Colonic mucosa (tissue), 4 donors: ENCODE results near the gene AP3S2. TPM values are rescaled to one million over a fixed set of nuclear protein-coding genes. Genes with fewer than 3 reads are reported as not detected.
A peak's percentile ranks its signal among the peaks of the same experiment; 100 is the strongest.
"Not testable (repeated sequence)": the region's sequence is repeated elsewhere in the genome, so short reads cannot be mapped to it uniquely, and the experiment has no call there.

Experiments used
- DNase-seq: peaks from one replicate; pipeline ENCODE4 v3.0.0-alpha.2; 2020
- H3K27ac ChIP-seq: fragments of 200-600 bp; one replicate; pipeline ENCODE4 v1.8.0; 2021
- H3K27me3 ChIP-seq: fragments of 200-600 bp; one replicate; pipeline ENCODE4 v1.8.0; 2021
- H3K36me3 ChIP-seq: fragments of 200-600 bp; one replicate; pipeline ENCODE4 v1.8.0; 2021
- H3K4me1 ChIP-seq: fragments of 200-600 bp; one replicate; pipeline ENCODE4 v1.8.0; 2021; ENCODE audit warnings: mild to moderate bottlenecking
- H3K4me3 ChIP-seq: fragments of 200-600 bp; one replicate; pipeline ENCODE4 v1.8.0; 2021
- H3K9ac ChIP-seq, 2 donors: one replicate each; pipeline ENCODE4 v1.7.0; 2013; ENCODE audit warnings: control low read depth in 2 of 2, low read depth in 2 of 2, low read length in 2 of 2
- H3K9me3 ChIP-seq: fragments of 200-600 bp; one replicate; pipeline ENCODE4 v1.8.0; 2021
- intact Hi-C: fragments of 100-400 bp; cut with DNase I; formaldehyde crosslinking; loops from one replicate; pipeline ENCODE4 v1.14.1; 2022
- total RNA-seq, 2 donors: library from RNA; stranded (reverse); fragmentation: NEBNext Ultra II Directional in 1 of 2; extraction: Animal tissue kit (Norgen Biotek cat#: 25700) in 1 of 2; gene quantifications; one replicate each; pipeline ENCODE4 v1.2.1, GENCODE V29; 2021
- TF ChIP-seq, protein P1 (sequence below): fragments of 200-600 bp; IDR thresholded peaks from one replicate; pipeline ENCODE4 v1.8.0; 2022; ENCODE audit warnings: antibody characterized with exemption, mild to moderate bottlenecking
- donor health status: healthy.
- donor health status: DM: no; HTN: no; CAD: no.
- donor health status: DM: no; HTN: no; CAD: no.

Gene AP3S2
- total RNA-seq, 2 donors from 2014 or later: 44.5 to 48.6 TPM

DNA sequence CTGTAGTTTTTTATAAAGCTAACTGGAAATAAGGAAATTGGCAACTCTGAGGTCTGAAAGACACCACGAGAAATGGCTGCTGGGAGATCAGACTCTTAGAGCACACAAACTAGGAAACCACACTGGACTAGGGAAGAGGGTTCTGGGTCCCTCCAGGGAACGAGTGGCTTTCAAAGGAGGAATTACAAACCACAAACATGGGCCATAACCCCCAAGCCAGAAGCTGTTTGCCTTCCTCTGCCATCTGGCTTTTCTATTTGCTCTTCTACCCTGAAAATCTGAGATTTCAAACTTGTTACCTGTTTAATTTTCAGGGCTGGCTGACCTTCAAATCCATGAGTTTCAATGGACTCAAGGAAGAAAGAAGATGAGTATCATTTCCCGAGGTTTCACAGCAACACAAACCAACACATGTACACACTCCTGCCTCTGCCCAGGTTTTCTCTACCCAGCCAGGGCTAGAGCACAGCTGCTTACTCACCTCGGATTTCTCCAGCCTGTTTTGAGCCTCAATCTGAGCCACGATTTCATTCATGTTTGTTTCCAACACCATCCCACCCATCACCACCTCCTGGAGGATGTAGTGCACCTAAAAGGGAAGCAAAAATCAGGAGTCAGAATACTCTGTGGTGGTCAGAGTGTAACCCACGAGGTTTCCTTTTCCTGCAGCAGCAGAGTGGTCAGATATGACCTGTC, 56.5 kb downstream of the AP3S2 start:
- Histone ChIP-seq H3K9ac (peak overlapping the region in 1 of 2 donors; percentile 8), H3K27me3 (no peaks in the 10 kb centered on the region), H3K36me3 (peaks cover 15% of the 10 kb centered on the region), H3K9me3 (no peaks in the 10 kb centered on the region), H3K27ac (no peak overlapping the region), H3K4me3 (no peak overlapping the region), H3K4me1 (no peaks in the 10 kb centered on the region)
- intact Hi-C loops: no loop called here
- DNase-seq: no peak
- TF ChIP-seq, protein P1, sequence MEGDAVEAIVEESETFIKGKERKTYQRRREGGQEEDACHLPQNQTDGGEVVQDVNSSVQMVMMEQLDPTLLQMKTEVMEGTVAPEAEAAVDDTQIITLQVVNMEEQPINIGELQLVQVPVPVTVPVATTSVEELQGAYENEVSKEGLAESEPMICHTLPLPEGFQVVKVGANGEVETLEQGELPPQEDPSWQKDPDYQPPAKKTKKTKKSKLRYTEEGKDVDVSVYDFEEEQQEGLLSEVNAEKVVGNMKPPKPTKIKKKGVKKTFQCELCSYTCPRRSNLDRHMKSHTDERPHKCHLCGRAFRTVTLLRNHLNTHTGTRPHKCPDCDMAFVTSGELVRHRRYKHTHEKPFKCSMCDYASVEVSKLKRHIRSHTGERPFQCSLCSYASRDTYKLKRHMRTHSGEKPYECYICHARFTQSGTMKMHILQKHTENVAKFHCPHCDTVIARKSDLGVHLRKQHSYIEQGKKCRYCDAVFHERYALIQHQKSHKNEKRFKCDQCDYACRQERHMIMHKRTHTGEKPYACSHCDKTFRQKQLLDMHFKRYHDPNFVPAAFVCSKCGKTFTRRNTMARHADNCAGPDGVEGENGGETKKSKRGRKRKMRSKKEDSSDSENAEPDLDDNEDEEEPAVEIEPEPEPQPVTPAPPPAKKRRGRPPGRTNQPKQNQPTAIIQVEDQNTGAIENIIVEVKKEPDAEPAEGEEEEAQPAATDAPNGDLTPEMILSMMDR: no peak

DNA sequence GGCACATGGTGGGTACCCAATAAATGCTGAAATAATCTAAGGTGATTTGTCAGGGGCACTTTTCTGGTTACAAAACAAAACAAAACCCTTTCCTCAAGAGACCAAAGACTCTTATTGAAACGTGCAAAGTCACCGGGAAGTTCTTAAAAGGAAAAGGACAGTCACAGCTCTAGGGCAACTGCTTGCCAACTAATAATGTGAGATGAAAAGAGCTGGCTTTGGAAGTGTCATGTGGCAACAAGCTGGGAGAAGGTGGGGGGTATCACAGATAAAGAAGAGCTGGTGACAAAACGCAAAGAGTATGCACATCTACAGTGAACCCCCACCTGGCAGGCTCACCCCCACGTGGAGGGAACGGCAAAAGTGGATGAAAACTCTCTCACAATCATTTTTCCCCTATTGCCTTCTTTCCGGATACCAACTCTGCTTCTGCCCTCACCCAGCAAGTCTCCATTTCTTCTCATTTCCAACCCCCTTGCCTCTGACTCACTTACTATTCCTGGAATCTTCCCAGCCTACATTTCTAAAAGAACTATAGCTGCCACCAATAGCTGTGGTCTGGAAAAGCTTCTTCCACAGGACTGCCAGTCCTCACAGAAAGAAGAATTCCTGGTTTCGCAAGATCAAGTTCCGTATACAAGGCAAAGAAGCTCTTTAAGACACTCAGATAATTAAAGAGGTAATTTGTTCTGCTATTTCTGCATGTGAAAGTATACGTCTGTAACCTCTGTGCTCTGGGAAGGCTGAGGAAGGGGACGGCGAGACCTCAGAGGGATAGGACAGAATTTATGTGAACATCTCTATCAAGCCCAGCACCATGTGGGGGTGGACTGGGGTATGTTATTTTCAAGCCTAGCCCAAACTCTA, 57.3 kb downstream of the AP3S2 start:
- no peaks in the 10 kb centered on the region for H3K9me3 ChIP-seq
- H3K27ac ChIP-seq: no peak overlapping the region
- no peak for DNase-seq
- no peaks in the 10 kb centered on the region for H3K4me1 ChIP-seq
- H3K27me3 ChIP-seq: no peaks in the 10 kb centered on the region
- intact Hi-C loops: no loop called here
- no peak overlapping the region for H3K9ac ChIP-seq
- peaks cover 15% of the 10 kb centered on the region for H3K36me3 ChIP-seq
- no peak overlapping the region for H3K4me3 ChIP-seq
- TF ChIP-seq, protein P1: no peak

DNA sequence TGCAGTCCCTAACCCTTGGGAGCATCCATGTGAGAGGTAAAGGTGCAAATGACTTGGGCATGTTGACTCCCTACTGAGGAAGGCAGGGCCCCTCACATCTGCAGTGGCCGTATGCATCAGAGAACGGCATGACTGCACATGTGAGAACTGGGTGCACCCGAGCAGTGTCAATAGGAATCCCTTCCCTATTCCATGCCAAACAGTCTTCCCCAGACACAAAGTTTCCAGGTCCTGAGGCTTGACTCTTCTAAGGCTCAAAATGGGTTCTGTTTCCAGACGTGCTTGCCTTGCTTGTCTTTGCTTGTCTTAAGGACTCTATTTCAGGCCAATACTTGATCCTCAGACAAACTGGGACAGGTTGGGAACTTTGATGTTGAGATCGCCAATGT, 58.6 kb downstream of the AP3S2 start:
- Histone ChIP-seq H3K4me3 (no peak overlapping the region), H3K9me3 (no peaks in the 10 kb centered on the region), H3K27me3 (no peaks in the 10 kb centered on the region), H3K9ac (no peak overlapping the region), H3K36me3 (peaks cover 15% of the 10 kb centered on the region), H3K27ac (no peak overlapping the region), H3K4me1 (no peaks in the 10 kb centered on the region)
- no peak for DNase-seq
- TF ChIP-seq, protein P1: no peak
- intact Hi-C loops: no loop called here

DNA sequence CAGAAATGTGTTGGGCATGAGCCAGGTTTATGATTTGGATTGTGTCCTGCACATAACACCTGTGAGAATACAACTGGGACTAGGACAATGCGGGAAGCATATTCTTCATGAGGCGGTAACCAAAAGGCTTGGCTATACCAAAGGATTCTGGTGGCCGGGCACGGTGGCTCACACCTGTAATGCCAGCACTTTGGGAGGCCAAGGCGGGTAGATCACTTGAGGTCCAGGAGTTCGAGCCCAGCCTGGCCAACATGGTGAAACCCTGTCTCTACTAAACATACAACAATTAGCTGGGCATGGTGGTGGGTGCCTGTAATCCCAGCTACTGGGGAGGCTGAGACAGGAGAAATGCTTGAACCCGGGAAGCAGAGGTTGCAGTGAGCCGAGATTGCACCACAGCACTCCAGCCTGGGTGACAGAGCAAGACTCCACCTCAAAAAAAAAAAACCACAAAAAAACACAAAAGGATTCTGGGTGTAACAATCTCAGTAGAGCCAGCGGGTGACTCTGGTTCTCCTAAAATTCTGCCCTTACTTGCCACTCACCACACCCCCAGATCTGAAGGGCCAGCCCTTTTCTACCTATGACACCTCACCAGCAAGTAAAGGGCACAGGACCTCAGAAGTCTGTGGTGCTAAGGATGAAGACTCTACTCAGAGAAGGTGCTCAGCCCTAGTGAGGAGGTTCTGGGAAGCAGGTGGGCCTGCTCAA, 59.2 kb downstream of the AP3S2 start:
- H3K36me3 ChIP-seq: peaks cover 15% of the 10 kb centered on the region
- H3K27ac ChIP-seq, H3K27me3 ChIP-seq, H3K9me3 ChIP-seq, DNase-seq, intact Hi-C loops, H3K4me3 ChIP-seq, H3K9ac ChIP-seq, H3K4me1 ChIP-seq: not testable (repeated sequence)

DNA sequence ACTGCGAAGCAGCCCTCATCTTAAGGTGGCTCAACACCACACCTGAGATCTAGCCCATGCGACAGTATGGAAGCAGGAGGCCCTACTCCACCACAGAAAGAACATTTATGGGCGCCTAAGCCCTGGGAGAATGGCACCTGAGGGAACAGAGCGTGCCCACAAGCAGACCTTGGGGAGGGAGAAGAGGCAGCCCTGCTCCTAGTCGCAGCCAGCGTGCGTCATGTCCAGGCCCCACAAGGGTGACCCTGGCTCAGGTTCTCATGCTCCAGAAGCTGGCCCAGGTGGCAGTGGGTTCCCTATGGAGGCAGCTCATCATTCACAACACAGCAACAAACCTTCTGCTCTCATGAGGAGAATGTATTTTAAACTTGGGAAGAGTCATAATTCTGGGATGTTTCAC, 59.8 kb downstream of the AP3S2 start:
- peaks cover 15% of the 10 kb centered on the region for H3K36me3 ChIP-seq
- TF ChIP-seq, protein P1: no peak
- no peak for DNase-seq

More for the DNA sequence above, 59.8 kb downstream of the AP3S2 start:
- no peaks in the 10 kb centered on the region for H3K4me1 ChIP-seq
- no peak overlapping the region for H3K27ac ChIP-seq
- no peaks in the 10 kb centered on the region for H3K27me3 ChIP-seq
- H3K9me3 ChIP-seq: no peaks in the 10 kb centered on the region
- H3K9ac ChIP-seq: no peak overlapping the region
- H3K4me3 ChIP-seq: no peak overlapping the region
- intact Hi-C loops: no loop called here
